ENCODE data around the gene SYT14.
A peak's percentile ranks its signal among the peaks of the same experiment; 100 is the strongest.
"Not testable (repeated sequence)": the region's sequence is repeated elsewhere in the genome, so short reads cannot be mapped to it uniquely, and the experiment has no call there.

Gene SYT14

DNA sequence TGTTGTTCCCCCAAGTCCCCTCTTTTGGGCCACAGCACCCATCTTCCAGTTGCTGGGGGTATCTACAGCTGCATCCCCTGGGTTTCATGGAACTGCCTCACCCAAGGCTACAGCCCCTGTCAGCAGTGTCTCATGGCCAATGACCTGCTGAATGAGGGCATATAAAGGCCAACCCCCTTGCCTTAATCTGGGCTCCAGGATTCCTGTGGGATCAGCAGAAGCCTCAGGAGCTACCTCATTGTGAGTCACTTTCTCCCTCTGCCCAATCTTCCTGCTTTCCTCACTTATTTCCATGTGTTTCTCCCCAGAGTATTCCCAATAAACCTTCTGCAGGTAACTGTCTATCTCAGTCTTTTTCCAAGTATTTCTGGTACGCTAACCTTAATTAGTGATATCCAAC lies 37.3 kb upstream of the SYT14 start:
- no peak overlapping the region for H3K4me3 ChIP-seq (ENCODE audit: low read depth, low read length)
- no peaks in the 10 kb centered on the region for H3K36me3 ChIP-seq (ENCODE audit: insufficient read depth, low read length)
- no peaks in the 10 kb centered on the region for H3K27me3 ChIP-seq (ENCODE audit: insufficient read depth, low read length)
- H3K4me1 ChIP-seq (ENCODE audit: control insufficient read depth, insufficient read depth, low read length, unreplicated experiment) = peaks cover 30% of the 10 kb centered on the region
- H3K79me2 ChIP-seq (ENCODE audit: control insufficient read depth, insufficient read depth, low read length, unreplicated experiment) = no peaks in the 10 kb centered on the region
- H2AFZ ChIP-seq (ENCODE audit: low read length, unreplicated experiment) = no peak overlapping the region
- H3K27ac ChIP-seq (ENCODE audit: low read depth, low read length) = peak overlapping the region; percentile 56

DNA sequence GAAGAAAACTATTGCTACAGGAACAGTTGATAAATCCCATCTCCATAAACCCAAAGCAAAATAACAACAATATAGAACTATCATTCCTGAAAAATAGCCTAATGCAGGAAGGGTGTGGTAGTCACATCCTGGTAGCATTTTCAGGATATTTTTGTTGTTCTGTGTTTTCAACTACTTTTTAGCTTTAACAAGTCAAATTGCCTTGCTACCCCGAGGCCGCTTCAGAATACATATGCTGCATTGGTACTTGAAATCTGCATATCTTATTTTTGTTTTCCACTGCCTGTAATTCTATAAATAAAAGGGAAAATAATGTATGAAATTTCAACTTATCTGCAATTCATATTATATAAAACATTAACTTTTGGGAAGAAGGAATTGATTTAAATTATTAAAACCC lies 36.8 kb upstream of the SYT14 start:
- Histone ChIP-seq H3K4me1 (ENCODE audit: control insufficient read depth, insufficient read depth, low read length, unreplicated experiment) (peaks cover 26% of the 10 kb centered on the region), H3K27me3 (ENCODE audit: insufficient read depth, low read length) (no peaks in the 10 kb centered on the region), H3K27ac (ENCODE audit: low read depth, low read length) (peak overlapping the region; percentile 49), H2AFZ (ENCODE audit: low read length, unreplicated experiment) (no peak overlapping the region), H3K4me3 (ENCODE audit: low read depth, low read length) (no peak overlapping the region), H3K79me2 (ENCODE audit: control insufficient read depth, insufficient read depth, low read length, unreplicated experiment) (no peaks in the 10 kb centered on the region), H3K36me3 (ENCODE audit: insufficient read depth, low read length) (no peaks in the 10 kb centered on the region)

DNA sequence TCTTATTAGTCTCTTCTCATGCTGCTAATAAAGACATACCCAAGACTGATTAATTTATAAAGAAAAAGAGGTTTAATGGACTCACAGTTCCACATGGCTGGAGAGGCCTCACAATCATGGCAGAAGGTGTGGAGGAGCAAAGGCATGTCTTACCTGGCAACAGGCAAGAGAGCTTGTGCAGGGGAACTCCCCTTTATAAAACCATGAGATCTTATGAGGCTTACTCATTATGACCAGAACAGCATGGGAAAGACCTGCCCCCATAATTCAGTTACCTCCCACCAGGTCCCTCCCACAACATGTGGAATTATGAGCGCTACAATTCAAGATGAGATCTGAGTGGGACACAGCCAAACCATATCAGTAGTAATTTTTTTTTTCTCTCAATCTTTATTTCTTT lies 33.2 kb upstream of the SYT14 start:
- not testable (repeated sequence) for H3K79me2 ChIP-seq (ENCODE audit: control insufficient read depth, insufficient read depth, low read length, unreplicated experiment); H3K4me3 ChIP-seq (ENCODE audit: low read depth, low read length); H3K27ac ChIP-seq (ENCODE audit: low read depth, low read length); H3K27me3 ChIP-seq (ENCODE audit: insufficient read depth, low read length); H2AFZ ChIP-seq (ENCODE audit: low read length, unreplicated experiment); H3K36me3 ChIP-seq (ENCODE audit: insufficient read depth, low read length)
- peaks cover 18% of the 10 kb centered on the region for H3K4me1 ChIP-seq (ENCODE audit: control insufficient read depth, insufficient read depth, low read length, unreplicated experiment)

DNA sequence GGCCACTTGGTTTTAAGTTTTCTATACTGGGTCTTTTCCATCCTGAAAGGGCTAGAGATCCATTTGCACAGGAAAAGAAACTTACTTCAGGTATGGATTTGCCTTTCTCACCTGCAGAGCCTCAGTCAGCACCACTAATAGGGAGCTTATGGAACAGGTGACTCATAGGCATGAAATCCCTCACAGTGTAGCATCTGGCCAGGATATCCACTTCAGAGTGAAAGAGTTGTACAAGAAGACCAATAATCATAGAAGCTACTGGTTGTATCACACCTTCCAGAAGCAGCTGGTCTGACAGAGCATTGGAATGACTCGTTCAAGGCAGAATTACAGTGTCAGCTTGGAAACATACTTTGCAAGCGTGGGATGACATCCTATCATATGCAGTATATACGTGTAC lies 26.3 kb upstream of the SYT14 start:
- H3K79me2 ChIP-seq (ENCODE audit: control insufficient read depth, insufficient read depth, low read length, unreplicated experiment) = no peaks in the 10 kb centered on the region
- H3K4me3 ChIP-seq (ENCODE audit: low read depth, low read length) = no peak overlapping the region
- H2AFZ ChIP-seq (ENCODE audit: low read length, unreplicated experiment) = no peak overlapping the region
- H3K27ac ChIP-seq (ENCODE audit: low read depth, low read length) = no peak overlapping the region
- no peaks in the 10 kb centered on the region for H3K36me3 ChIP-seq (ENCODE audit: insufficient read depth, low read length)
- no peaks in the 10 kb centered on the region for H3K4me1 ChIP-seq (ENCODE audit: control insufficient read depth, insufficient read depth, low read length, unreplicated experiment)
- no peaks in the 10 kb centered on the region for H3K27me3 ChIP-seq (ENCODE audit: insufficient read depth, low read length)

DNA sequence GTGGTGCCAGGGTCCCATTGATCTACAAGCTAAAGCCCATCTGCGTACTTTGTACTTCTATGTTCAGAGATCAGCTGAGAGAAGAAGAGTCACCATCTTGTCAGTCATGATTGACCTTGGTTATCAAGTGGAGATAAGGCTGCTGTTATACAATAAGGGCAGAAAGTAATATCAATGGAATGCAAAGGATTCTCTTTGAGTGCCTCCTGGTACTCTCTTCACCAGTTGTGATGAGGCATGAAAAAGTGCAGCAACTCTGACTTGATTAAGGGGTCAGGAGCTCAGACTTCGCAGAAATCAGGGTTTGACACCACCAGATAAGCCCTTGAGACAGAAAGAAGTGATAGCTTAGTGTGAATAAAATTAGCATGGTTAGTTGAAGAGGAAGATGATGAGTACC lies 25.7 kb upstream of the SYT14 start:
- Histone ChIP-seq H3K4me1 (ENCODE audit: control insufficient read depth, insufficient read depth, low read length, unreplicated experiment) (no peaks in the 10 kb centered on the region), H3K36me3 (ENCODE audit: insufficient read depth, low read length) (no peaks in the 10 kb centered on the region), H3K79me2 (ENCODE audit: control insufficient read depth, insufficient read depth, low read length, unreplicated experiment) (no peaks in the 10 kb centered on the region), H3K4me3 (ENCODE audit: low read depth, low read length) (no peak overlapping the region), H3K27ac (ENCODE audit: low read depth, low read length) (no peak overlapping the region), H3K27me3 (ENCODE audit: insufficient read depth, low read length) (no peaks in the 10 kb centered on the region), H2AFZ (ENCODE audit: low read length, unreplicated experiment) (no peak overlapping the region)

DNA sequence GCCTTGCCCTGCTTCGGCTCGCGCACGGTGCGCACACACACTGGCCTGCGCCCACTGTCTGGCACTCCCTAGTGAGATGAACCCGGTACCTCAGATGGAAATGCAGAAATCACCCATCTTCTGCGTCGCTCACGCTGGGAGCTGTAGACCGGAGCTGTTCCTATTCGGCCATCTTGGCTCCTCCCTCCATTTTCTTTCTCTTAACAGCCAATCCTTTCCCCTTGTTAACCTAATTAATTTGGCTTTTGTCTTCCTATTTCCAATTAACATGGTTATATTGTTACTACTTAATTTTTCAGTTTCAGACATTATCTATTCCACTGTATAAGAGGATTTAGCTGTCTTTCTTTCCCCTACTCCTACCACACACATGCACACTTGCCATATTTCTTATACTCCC lies 18.4 kb upstream of the SYT14 start:
- not testable (repeated sequence) for H3K36me3 ChIP-seq (ENCODE audit: insufficient read depth, low read length); H3K27ac ChIP-seq (ENCODE audit: low read depth, low read length); H2AFZ ChIP-seq (ENCODE audit: low read length, unreplicated experiment); H3K4me3 ChIP-seq (ENCODE audit: low read depth, low read length); H3K79me2 ChIP-seq (ENCODE audit: control insufficient read depth, insufficient read depth, low read length, unreplicated experiment); H3K27me3 ChIP-seq (ENCODE audit: insufficient read depth, low read length); H3K4me1 ChIP-seq (ENCODE audit: control insufficient read depth, insufficient read depth, low read length, unreplicated experiment)

DNA sequence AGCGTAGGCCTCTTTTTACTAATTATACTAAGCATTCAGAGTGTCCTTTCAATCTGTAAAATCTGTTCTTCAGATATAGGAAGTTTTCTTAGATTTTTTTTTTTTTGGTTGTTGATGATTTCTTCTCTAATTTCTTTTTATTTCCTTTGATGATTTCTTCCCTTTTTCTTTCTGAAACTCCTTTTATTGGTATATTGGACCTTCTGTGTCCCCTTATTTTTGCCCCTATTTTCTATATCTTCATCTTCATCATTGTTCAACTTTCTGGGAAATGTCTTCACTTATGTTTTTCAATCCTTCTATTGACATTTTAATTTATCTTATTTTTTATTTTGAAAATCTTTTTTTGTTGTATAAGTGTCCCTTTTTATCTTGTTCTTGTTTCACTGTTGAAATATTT lies 17.2 kb upstream of the SYT14 start:
- H3K4me3 ChIP-seq (ENCODE audit: low read depth, low read length) = no peak overlapping the region
- H3K79me2 ChIP-seq (ENCODE audit: control insufficient read depth, insufficient read depth, low read length, unreplicated experiment) = no peaks in the 10 kb centered on the region
- no peak overlapping the region for H3K27ac ChIP-seq (ENCODE audit: low read depth, low read length)
- H2AFZ ChIP-seq (ENCODE audit: low read length, unreplicated experiment) = no peak overlapping the region
- H3K36me3 ChIP-seq (ENCODE audit: insufficient read depth, low read length) = no peaks in the 10 kb centered on the region
- no peaks in the 10 kb centered on the region for H3K27me3 ChIP-seq (ENCODE audit: insufficient read depth, low read length)
- H3K4me1 ChIP-seq (ENCODE audit: control insufficient read depth, insufficient read depth, low read length, unreplicated experiment) = peaks cover 3% of the 10 kb centered on the region

DNA sequence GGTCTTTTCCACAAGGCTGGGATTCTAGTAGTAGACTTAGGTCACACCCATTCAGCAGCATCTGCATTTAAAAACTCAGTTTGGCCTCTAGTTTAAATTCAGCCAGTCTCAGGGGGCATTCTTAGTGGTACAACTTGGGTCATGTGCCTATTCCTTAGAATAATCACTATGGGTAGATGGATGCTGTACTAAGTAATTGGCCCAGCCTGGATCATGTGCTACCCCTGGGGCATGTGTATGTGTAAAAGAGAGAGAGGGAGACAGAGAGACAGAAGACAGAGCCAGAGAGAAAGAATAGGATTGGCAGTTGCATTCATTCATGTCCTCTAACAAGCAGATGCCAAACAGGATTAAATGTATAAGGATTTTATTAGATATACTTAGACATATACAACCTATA lies 13.6 kb upstream of the SYT14 start:
- Histone ChIP-seq H3K36me3 (ENCODE audit: insufficient read depth, low read length) (no peaks in the 10 kb centered on the region), H3K79me2 (ENCODE audit: control insufficient read depth, insufficient read depth, low read length, unreplicated experiment) (no peaks in the 10 kb centered on the region), H3K4me3 (ENCODE audit: low read depth, low read length) (no peak overlapping the region), H3K4me1 (ENCODE audit: control insufficient read depth, insufficient read depth, low read length, unreplicated experiment) (peaks cover 14% of the 10 kb centered on the region), H2AFZ (ENCODE audit: low read length, unreplicated experiment) (no peak overlapping the region), H3K27me3 (ENCODE audit: insufficient read depth, low read length) (no peaks in the 10 kb centered on the region), H3K27ac (ENCODE audit: low read depth, low read length) (no peak overlapping the region)

DNA sequence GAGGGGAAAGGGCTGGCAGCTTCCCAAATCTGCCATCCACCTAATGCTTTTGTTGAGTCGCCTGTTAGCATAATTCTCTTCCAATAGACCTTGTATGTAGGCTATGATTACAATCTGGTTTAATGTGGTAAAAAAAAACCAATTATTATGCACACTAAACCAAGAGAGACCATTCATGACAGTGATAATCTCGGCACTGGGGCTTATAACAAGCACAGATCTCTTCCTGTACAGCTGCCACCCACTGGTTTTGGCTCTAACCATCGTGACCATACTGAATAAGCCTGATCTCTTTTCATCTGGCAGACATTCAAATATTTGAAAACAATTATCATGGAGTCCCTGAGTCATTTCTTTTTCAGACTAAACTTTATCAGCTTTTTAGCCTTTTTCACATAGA lies 12.0 kb upstream of the SYT14 start:
- H2AFZ ChIP-seq (ENCODE audit: low read length, unreplicated experiment) = no peak overlapping the region
- H3K4me3 ChIP-seq (ENCODE audit: low read depth, low read length) = no peak overlapping the region
- H3K27ac ChIP-seq (ENCODE audit: low read depth, low read length) = peak overlapping the region; percentile 12; the same call in 1 of the 2 replicates
- peaks cover 14% of the 10 kb centered on the region for H3K4me1 ChIP-seq (ENCODE audit: control insufficient read depth, insufficient read depth, low read length, unreplicated experiment)
- H3K36me3 ChIP-seq (ENCODE audit: insufficient read depth, low read length) = no peaks in the 10 kb centered on the region
- H3K79me2 ChIP-seq (ENCODE audit: control insufficient read depth, insufficient read depth, low read length, unreplicated experiment) = no peaks in the 10 kb centered on the region
- H3K27me3 ChIP-seq (ENCODE audit: insufficient read depth, low read length) = no peaks in the 10 kb centered on the region

DNA sequence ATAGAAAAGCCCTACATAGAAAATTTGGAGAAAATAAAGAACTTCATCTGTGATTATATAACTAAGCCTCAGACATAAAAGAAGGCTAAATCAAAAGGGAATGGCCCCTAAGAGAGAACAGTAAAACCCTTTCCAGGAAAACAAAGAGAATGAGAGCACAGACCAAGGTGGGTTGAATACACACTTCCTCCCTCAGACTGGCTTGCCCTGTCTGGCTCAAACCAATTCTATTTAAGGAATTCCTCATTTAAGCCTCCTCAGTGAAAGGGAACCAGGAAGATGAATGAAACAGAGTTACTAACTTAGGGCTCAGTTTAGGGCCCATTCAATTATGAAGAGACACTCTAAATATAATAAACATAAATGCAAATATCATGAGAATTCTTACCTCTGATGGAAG lies 10.6 kb upstream of the SYT14 start:
- Histone ChIP-seq H3K27me3 (ENCODE audit: insufficient read depth, low read length) (peaks cover 1% of the 10 kb centered on the region), H3K36me3 (ENCODE audit: insufficient read depth, low read length) (no peaks in the 10 kb centered on the region), H2AFZ (ENCODE audit: low read length, unreplicated experiment) (no peak overlapping the region), H3K4me3 (ENCODE audit: low read depth, low read length) (no peak overlapping the region), H3K27ac (ENCODE audit: low read depth, low read length) (no peak overlapping the region), H3K4me1 (ENCODE audit: control insufficient read depth, insufficient read depth, low read length, unreplicated experiment) (peaks cover 14% of the 10 kb centered on the region), H3K79me2 (ENCODE audit: control insufficient read depth, insufficient read depth, low read length, unreplicated experiment) (no peaks in the 10 kb centered on the region)

DNA sequence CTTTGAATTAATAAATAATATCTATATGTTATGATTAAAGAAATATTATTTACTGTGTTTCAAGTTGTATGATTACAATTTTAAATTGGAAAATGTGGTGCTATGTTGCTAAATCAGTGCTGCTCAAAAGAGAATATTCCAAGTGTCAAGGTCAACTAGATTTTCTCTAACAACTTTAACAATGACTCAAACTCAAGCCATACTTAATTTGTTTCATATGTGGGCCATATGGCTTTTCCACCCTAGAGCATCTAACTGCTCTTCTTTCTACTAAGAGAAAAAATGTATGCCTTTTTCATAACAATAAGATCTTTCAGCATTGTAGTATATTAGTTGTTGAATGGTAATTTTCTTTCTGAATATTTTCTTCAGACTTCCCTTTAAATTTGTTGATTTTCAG lies 8.3 kb upstream of the SYT14 start:
- no peak overlapping the region for H2AFZ ChIP-seq (ENCODE audit: low read length, unreplicated experiment)
- H3K36me3 ChIP-seq (ENCODE audit: insufficient read depth, low read length) = no peaks in the 10 kb centered on the region
- no peaks in the 10 kb centered on the region for H3K79me2 ChIP-seq (ENCODE audit: control insufficient read depth, insufficient read depth, low read length, unreplicated experiment)
- peaks cover 20% of the 10 kb centered on the region for H3K27me3 ChIP-seq (ENCODE audit: insufficient read depth, low read length)
- H3K27ac ChIP-seq (ENCODE audit: low read depth, low read length) = no peak overlapping the region
- H3K4me3 ChIP-seq (ENCODE audit: low read depth, low read length) = no peak overlapping the region
- H3K4me1 ChIP-seq (ENCODE audit: control insufficient read depth, insufficient read depth, low read length, unreplicated experiment) = peaks cover 14% of the 10 kb centered on the region

DNA sequence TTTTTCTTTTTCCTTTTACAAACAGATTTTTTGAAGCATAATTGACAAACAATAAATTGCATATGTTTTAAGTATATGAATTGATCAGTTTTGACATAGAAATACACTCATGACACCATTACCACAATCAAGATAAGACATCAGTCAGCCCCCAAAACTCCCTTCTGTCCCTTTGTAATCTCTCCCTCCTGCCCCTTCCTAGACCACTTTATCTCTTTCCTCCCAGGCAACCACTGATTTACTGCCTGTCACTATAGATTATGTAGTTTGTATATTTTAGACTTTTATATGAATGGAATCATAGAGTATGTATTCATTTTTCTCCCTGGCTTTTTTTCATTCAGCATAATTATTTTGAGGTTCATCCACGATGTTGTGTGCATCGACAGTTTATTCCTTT lies 6.9 kb upstream of the SYT14 start:
- H3K4me1 ChIP-seq (ENCODE audit: control insufficient read depth, insufficient read depth, low read length, unreplicated experiment) = peaks cover 9% of the 10 kb centered on the region
- no peak overlapping the region for H3K4me3 ChIP-seq (ENCODE audit: low read depth, low read length)
- H2AFZ ChIP-seq (ENCODE audit: low read length, unreplicated experiment) = no peak overlapping the region

More for the DNA sequence above, 6.9 kb upstream of the SYT14 start:
- Histone ChIP-seq H3K79me2 (ENCODE audit: control insufficient read depth, insufficient read depth, low read length, unreplicated experiment) (no peaks in the 10 kb centered on the region), H3K27ac (ENCODE audit: low read depth, low read length) (no peak overlapping the region), H3K36me3 (ENCODE audit: insufficient read depth, low read length) (no peaks in the 10 kb centered on the region), H3K27me3 (ENCODE audit: insufficient read depth, low read length) (peaks cover 28% of the 10 kb centered on the region)
